Adipose tissue (tissue), 3 donors: Measurements from ENCODE around the gene RHBDL1. TPM values are rescaled to one million over a fixed set of nuclear protein-coding genes. Genes with fewer than 3 reads are reported as not detected.

ENCODE experiments used
- H3K27ac ChIP-seq: one replicate; pipeline ENCODE4 v1.5.1; 2013; ENCODE audit warnings: low read depth, low read length
- WGBS, 3 donors: extraction: QIAGEN DNeasy Blood & Tissue Kit; methylation state at CpG; one replicate each; pipeline ENCODE4 v1.1.7; 2013; 5-methylcytosine and 5-hydroxymethylcytosine counted together
- polyA plus RNA-seq, 3 donors: library from polyadenylated mRNA; stranded (reverse); fragments of 200-250 nt; gene quantifications; one replicate each; pipeline ENCODE4 v1.2.3, GENCODE V29; 2013
- donor health status: healthy with polysubstance abuse.
- donor health status: Bipolar disorder and iron deficiency.
- donor health status: healthy.

Gene RHBDL1
- polyA plus RNA-seq, 3 donors: 0.59 to 0.71 TPM; not detected in 1

DNA sequence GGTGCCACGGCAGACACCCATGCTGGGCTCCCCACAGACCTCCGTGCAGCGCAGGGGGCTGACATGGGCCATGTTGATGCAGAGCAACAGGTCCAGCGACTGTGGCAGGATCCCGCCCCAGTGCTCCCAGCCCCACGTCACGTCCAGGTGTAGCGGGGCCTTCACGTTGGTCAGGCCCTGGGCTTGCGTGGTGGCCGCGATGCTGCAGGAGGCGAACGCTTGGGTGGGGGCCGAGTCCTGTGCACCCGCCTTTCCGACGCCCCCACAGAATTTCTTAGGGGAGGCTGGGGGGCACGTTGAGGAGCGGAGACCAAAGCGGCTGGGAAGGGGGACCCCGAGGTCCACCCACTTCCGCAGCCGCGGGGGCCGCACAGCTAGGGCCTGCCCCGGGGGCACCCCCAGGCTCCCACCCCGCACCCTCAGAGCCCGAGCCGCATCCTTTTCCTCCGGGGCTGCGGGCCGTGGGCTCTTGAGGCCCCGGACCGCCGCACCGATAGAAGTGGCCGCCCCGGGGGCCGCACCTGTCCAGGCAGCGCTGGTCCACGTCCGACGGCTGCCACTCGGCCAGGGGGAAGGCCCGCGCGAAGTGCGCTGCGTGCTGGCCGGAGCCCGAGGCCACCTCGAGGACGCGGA, 39.8 kb upstream of the RHBDL1 start:
- 3 to 4% (median 4%) methylated on average over 49 to 55 of the region's 55 CpGs for WGBS, 3 donors
- H3K27ac ChIP-seq: no peak overlapping the region

- 0% methylated on average over 85 to 91 of the region's 91 CpGs for WGBS, 3 donors
- H3K27ac ChIP-seq: peak within 1 kb of the TSS; percentile 90
Measured at GRCh38 chr16:636206-637080, 39.0 kb upstream of the RHBDL1 start, which contains the start of gene METTL26. TSS of gene METTL26 (minus strand) at chr16:636305. CDS start at chr16:636290, 15 bp downstream.

DNA sequence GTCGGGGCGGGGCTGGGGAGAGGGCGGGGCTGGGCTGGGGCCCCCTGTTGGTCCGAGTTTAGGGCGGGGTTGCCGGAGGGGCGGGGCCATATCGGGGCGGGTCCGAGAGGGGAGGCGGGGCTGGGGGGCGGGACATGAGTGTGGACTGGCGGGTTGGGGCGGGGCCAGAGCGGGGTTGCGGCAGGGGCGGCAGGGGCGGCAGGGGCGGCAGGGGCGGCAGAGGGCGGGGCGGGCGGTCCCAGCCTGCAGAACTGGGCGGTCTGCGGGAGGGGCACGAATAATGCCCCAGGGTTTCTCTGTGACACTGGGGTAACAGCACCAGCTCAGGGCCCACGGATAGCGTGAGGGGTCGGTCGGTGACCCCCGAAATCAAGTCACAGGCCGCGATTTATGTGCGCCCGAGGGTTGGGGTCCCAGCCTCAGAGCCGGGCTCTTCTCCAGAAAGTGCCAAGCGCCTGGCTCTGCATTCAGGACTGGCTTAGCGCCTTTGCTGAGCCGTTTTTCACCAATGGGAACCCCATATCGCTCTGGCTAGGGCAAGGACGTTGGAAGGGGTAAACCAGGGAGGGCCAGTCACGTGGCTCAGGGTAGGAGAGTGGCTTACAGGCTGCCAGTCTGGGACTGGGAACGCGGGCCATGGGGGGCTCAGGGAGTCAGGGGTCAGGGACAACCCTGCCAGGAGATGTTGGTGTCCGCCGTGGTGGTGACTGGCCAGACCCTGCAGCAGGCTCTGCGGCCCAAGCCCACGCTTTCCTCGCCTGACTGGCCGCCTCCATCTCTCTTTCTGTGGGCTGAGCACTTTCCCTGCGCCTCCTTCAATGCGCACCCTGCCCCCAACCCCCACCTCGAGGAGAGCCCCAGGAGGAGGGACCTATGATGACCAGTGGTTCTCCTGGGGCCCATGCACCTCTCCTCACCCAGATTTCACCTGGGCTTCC, 38.1 kb upstream of the RHBDL1 start:
- 19 to 20% (median 19%) methylated on average over 42 to 52 of the region's 53 CpGs for WGBS, 3 donors
- H3K27ac ChIP-seq: no peak overlapping the region

DNA sequence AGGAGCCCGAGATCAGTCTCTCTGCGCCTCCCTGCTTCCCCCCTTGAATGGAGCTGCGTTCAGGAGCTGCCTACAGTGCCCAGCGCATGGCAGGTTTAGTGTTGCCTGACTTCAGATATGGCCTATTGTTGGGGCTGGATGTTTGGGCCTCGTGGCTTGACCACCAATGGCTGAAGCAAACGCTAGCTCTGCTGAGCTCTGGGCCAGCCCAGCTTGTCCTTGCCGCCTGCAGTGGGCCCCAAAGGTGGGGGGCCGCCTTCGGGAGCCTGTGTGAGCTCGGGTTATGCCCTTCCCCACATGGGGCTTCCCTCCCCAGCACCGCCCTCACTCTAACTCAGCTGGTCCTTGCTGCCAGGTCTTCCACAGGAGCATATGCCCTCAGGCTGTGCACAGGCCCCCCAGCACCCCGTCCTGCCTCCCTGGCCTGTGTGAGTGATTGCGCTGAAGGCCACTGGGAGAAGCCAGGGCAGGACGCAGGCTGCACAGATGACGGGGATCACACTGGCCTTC, 37.4 kb upstream of the RHBDL1 start:
- no peak overlapping the region for H3K27ac ChIP-seq
- WGBS, 3 donors: 55 to 90% (median 89%) methylated on average over 15 of the region's 15 CpGs

GRCh38 chr16:638836-639235, 36.6 kb upstream of the RHBDL1 start:
- 81 to 85% (median 82%) methylated on average over 9 of the region's 9 CpGs for WGBS, 3 donors
- H3K27ac ChIP-seq: no peak overlapping the region

GRCh38 chr16:640614-641013, 34.9 kb upstream of the RHBDL1 start:
- H3K27ac ChIP-seq: no peak overlapping the region
- WGBS, 3 donors: 79 to 94% (median 86%) methylated on average over 4 to 5 of the region's 5 CpGs

GRCh38 chr16:641326-642188, 33.9 kb upstream of the RHBDL1 start, which contains the start of gene MCRIP2:
TSS of gene MCRIP2 (plus strand) at chr16:641828. CDS start at chr16:641992, 164 bp downstream.
- no peak within 1 kb of the TSS for H3K27ac ChIP-seq
- 1 to 2% (median 1%) methylated on average over 55 to 81 of the region's 81 CpGs for whole genome bisulfite sequencing, 3 donors

DNA sequence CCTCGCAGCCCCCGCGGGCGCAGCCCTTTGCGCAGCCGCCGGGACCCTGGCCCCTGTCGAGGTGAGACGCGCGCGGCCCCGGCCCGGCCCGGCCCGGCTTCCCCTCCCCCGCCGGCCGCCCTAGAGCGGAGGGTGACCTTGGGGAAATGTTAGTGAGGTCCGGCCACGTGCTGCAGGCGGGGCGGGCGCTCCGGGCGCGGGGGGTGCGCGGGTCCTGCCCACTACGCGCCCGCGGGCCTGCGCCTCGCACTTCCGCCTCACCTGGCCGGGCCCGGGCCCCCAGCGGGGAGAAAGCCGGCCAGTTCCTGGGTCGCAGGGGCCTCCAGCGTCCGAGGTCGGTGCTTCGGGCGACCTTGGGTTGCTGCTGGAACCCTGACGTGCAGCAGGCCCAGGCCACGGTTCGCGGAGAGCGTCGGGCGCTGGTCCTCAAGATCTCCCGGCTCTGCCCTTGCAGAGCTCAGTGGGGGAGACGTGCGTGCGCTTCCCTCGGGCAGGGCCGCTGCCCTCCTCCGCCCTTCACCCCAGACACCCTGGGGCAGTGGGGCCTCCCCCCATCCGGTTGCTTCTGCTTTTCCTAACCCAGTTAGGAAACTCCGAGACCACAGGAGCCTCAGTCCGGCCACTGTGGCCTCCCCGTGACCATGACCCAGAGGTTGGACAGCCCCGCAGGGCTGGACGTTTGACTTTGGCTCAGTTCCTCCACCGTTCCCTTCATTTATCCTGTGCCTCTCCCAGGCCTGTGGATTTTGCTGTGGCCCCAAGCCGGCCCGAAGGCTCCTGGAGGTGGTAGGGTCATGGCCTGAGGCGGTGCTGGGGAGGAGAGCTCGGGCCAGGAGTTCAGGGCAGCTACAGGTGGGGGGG, 33.1 kb upstream of the RHBDL1 start:
- WGBS, 3 donors: 5 to 7% (median 7%) methylated on average over 37 to 72 of the region's 72 CpGs
- no peak overlapping the region for H3K27ac ChIP-seq

DNA sequence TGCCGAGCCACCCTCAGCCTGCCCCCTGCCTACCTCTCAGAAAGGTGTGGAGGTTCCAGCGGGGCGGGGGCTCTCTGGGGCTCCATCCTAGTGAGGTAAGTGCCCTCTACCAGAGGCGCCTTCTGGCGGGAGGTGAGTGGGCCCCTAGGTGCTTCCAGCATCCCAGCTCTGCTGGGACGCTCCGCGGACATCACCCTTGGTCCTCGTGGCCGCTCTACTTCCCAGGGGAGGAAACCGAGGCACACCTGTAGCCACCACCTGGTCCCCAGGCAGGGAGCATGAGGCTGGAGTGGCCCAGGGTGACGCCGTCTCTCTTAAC, 32.5 kb upstream of the RHBDL1 start:
- no peak overlapping the region for H3K27ac ChIP-seq
- WGBS, 3 donors: 70 to 86% (median 84%) methylated on average over 13 of the region's 13 CpGs

- no peak overlapping the region for H3K27ac ChIP-seq
Measured at GRCh38 chr16:644556-644955, 30.9 kb upstream of the RHBDL1 start.

GRCh38 chr16:645852-646678, 29.4 kb upstream of the RHBDL1 start:
- 66 to 74% (median 73%) methylated on average over 30 to 32 of the region's 32 CpGs for WGBS, 3 donors
- no peak overlapping the region for H3K27ac ChIP-seq

More at GRCh38 chr16:644556-644955, 30.9 kb upstream of the RHBDL1 start:
- WGBS, 3 donors: 90 to 93% (median 92%) methylated on average over 12 of the region's 12 CpGs

GRCh38 chr16:646679-647172, 28.7 kb upstream of the RHBDL1 start:
- WGBS, 3 donors: 79 to 83% (median 81%) methylated on average over 22 of the region's 22 CpGs
- H3K27ac ChIP-seq: no peak overlapping the region

DNA sequence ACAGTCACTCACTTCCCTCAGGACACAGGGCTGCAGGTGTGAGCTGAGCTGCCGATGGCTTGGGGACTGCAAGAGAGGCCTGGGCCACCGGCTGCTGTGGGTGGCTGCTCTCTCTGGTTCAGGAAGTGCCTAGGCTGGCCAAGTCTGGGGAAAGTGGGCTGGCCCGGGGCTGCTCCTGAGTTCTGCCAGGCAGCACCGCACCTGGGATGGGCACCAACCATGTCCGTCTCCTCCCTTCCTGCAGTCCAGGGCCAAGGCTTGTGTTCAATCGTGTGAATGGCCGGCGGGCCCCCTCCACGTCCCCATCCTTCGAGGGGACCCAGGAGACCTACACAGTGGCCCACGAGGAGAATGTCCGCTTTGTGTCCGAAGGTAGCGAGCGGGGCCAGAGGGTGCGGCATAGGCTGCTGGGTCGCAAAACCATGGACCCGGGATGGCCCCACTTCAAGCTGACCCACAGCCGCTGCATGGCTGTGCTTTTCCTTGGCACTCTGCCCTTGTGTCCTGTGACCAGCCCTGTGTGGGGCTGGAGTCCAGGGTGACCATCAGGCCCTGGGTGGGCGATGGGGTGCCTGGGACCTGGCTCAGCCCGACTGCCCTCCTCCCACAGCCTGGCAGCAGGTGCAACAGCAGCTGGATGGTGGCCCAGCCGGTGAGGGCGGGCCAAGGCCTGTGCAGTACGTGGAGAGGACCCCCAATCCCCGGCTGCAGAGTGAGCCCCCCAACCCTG, 28.1 kb upstream of the RHBDL1 start:
- 65 to 84% (median 78%) methylated on average over 24 to 25 of the region's 25 CpGs for WGBS, 3 donors
- no peak overlapping the region for H3K27ac ChIP-seq

DNA sequence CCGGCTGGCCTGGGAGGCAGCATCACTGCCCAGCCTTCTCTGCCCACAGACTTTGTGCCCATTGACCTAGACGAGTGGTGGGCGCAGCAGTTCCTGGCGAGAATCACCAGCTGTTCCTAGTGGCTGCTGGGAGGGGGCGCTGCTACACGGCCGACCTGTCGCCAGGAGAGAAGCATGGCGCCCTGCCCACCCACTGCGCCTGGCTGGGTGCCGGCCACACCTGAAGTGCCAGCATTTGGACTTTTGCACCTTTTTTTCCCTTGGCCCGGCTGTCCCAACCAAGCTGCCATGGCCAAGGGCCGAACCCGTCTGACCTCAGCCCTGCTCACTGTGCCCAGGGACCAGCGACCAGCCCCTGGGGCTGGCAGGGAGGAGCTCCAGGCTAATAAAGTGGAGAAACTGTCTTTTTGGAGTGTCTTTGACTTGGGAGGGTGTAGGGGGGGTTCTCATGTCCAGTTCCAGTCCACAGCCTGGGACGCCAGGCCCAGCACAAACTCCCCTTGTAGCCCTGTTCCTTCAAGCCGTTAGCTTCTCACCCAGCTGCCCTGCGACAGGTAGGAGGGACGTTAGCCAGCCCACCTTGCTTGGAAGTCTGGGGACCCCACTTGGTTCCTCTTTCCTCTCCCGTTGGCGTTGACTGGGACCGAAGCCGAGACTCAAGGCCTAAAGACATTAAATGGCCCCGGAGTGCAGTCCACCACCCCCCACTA, 27.2 kb upstream of the RHBDL1 start:
- 19 to 44% (median 35%) methylated on average over 24 of the region's 24 CpGs for WGBS, 3 donors
- H3K27ac ChIP-seq: no peak overlapping the region
